ENCODE data around the gene SOD2. TPM values are rescaled to one million over a fixed set of nuclear protein-coding genes. Genes with fewer than 3 reads are reported as not detected.
"Not testable (repeated sequence)": the region's sequence is repeated elsewhere in the genome, so short reads cannot be mapped to it uniquely, and the experiment has no call there.

The SOD2 gene
- total RNA-seq (10 to 100 TPM; 82.9 to 86.6 TPM), polyA plus RNA-seq (85.0 TPM)

DNA sequence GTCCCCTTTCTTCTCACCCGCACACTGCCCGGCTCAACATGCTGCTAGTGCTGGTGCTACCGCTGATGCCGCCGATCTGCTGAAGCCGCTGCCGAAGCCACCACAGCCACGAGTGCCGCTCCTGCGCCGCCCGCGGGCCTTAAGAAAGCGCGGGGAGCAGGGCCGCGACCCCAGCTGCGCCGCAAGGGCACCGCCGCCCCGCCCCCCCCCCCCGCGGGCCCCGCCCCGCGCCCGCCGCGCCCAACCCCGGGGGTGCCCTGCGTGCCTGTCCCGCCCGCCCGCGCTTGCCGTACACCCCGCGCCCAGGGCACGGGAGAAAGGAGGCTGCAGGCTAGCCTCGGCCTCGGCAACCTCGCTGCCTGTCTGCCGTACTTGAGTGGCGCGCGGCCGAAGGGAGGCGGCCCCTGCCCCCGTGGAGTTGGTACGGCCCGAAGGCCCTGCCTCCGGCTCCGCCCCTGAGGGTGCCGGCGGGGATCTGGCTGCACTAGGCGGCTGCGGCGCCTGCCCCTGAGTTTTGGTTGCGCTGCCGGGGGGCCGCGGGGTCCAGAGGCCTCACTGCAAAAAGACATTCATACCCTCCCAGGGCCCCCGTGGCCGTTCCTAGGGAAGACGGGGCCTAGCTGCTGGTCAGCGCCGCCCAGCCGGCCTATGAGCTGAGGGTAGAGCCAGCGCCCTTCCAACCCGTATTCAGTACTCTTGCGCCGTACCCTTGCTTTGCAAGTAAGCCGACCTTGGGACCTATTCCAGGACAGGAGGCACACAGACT, at the start of gene SOD2:
TSS of gene SOD2 (minus strand) at position 114 of the 766 bp plus-strand sequence. CDS start at position 40, 74 bp downstream.
- Mint-ChIP-seq H3K4me1 (peaks cover 34 to 45% (median 42%) of the 10 kb centered on the region in 3 donors), H3K27me3 (no peaks in the 10 kb centered on the region), H3K9me3 (no peaks in the 10 kb centered on the region), H3K4me3 (peak within 1 kb of the TSS; percentile 92 to 97 (median 94)), H3K27ac (peak within 1 kb of the TSS; percentile 74 to 98 (median 96)), H3K36me3 (peaks cover 0 to 27% (median 5%) of the 10 kb centered on the region in 3 donors)
- H3K4me3 ChIP-seq (ENCODE audit: low read length) = peak within 1 kb of the TSS; percentile 73
- peaks cover 4% of the 10 kb centered on the region for H3K36me3 ChIP-seq (ENCODE audit: insufficient read depth, low read length)
- DNase-seq = peak; percentile 70 to 88 (median 82)
- H3K4me1 ChIP-seq (ENCODE audit: insufficient read depth, low read length) = peaks cover 33% of the 10 kb centered on the region
- no peaks in the 10 kb centered on the region for H3K27me3 ChIP-seq (ENCODE audit: insufficient read depth, low read length, poor library complexity, severe bottlenecking)
- H3K9me3 ChIP-seq (ENCODE audit: low read length) = no peaks in the 10 kb centered on the region
- CTCF ChIA-PET = interaction anchor here (2.7 to 3.4 kb wide), 4 partner anchors 28 to 69 kb away, joined by 12 to 25 read pairs (median 14); partner anchors contain the start of genes ACAT2 and WTAP
- POLR2A ChIA-PET = interaction anchor here (1.3 to 5.2 kb wide), 4 partner anchors 27 to 97 kb away, joined by 4 to 60 read pairs (median 18); partner anchors contain the start of genes MRPL18, TCP1 and WTAP
- H3K27ac ChIP-seq (ENCODE audit: low read depth, low read length) = peak within 1 kb of the TSS; percentile 85

DNA sequence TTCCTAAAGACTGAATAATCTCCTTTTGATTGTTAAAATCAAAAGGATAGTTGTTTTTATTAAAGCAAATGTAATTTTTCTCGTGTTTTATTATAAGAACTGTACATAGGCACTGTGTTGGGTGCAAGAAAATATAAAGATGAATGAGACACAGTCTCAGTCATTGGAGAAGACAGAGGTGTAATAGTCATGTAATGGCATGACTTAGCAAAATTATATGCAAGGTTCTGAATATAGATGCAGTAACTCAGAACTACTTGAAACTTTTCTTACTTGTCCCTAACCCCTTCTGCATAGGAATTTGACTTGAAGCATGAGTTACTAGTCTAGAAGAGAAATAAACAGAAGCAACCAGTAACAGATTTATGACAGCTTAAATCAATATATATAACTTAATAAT, 49.1 kb upstream of the SOD2 start:
- H3K27me3 ChIP-seq (ENCODE audit: insufficient read depth, low read length, poor library complexity, severe bottlenecking) = no peaks in the 10 kb centered on the region
- Mint-ChIP-seq H3K27ac (peak overlapping the region in 1 of 8 donors; percentile 14), H3K4me1 (peaks cover 33 to 53% (median 51%) of the 10 kb centered on the region in 3 donors), H3K27me3 (no peaks in the 10 kb centered on the region), H3K9me3 (no peaks in the 10 kb centered on the region), H3K36me3 (peaks cover 11 to 87% (median 26%) of the 10 kb centered on the region in 3 donors), H3K4me3 (no peak overlapping the region)
- POLR2A ChIA-PET = no interaction called here
- peaks cover 55% of the 10 kb centered on the region for H3K36me3 ChIP-seq (ENCODE audit: insufficient read depth, low read length)
- H3K9me3 ChIP-seq (ENCODE audit: low read length) = no peaks in the 10 kb centered on the region
- H3K4me1 ChIP-seq (ENCODE audit: insufficient read depth, low read length) = peaks cover 6% of the 10 kb centered on the region
- no peak overlapping the region for H3K4me3 ChIP-seq (ENCODE audit: low read length)
- no peak for DNase-seq
- CTCF ChIA-PET = no interaction called here
- H3K27ac ChIP-seq (ENCODE audit: low read depth, low read length) = no peak overlapping the region

DNA sequence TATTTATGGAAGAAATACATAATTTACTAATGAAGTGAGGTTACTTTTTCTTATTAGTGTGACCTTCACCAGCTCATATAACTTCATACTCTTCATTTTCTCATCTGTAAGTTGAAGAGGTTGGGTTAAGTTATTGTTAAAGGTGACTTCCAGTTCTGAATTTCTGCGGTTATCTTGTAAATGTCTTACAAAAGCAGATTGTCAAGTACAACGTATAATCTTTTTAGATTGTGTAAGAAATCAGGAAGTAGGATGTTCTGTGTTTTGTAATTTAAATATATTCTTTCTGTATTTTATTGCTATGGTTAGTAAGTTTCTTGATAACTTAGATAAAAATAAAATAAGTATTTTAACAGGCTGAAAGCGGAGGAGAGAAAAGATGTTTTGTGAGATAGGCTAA, 46.3 kb upstream of the SOD2 start:
- POLR2A ChIA-PET = interaction anchor here (1.1 kb wide), 1 partner anchor 41 kb away, joined by 3 read pairs; no protein-coding TSS in a partner anchor
- H3K4me3 ChIP-seq (ENCODE audit: low read length) = no peak overlapping the region
- H3K27me3 ChIP-seq (ENCODE audit: insufficient read depth, low read length, poor library complexity, severe bottlenecking) = no peaks in the 10 kb centered on the region
- Mint-ChIP-seq H3K36me3 (peaks cover 9 to 60% (median 13%) of the 10 kb centered on the region in 3 donors), H3K27me3 (no peaks in the 10 kb centered on the region), H3K9me3 (no peaks in the 10 kb centered on the region), H3K4me3 (no peak overlapping the region), H3K27ac (peak overlapping the region in 2 of 8 donors; percentile 5 to 50), H3K4me1 (peaks cover 42 to 61% (median 55%) of the 10 kb centered on the region in 3 donors)
- DNase-seq = no peak
- no peak overlapping the region for H3K27ac ChIP-seq (ENCODE audit: low read depth, low read length)
- CTCF ChIA-PET = no interaction called here
- no peaks in the 10 kb centered on the region for H3K9me3 ChIP-seq (ENCODE audit: low read length)
- peaks cover 27% of the 10 kb centered on the region for H3K36me3 ChIP-seq (ENCODE audit: insufficient read depth, low read length)
- H3K4me1 ChIP-seq (ENCODE audit: insufficient read depth, low read length) = peaks cover 21% of the 10 kb centered on the region

DNA sequence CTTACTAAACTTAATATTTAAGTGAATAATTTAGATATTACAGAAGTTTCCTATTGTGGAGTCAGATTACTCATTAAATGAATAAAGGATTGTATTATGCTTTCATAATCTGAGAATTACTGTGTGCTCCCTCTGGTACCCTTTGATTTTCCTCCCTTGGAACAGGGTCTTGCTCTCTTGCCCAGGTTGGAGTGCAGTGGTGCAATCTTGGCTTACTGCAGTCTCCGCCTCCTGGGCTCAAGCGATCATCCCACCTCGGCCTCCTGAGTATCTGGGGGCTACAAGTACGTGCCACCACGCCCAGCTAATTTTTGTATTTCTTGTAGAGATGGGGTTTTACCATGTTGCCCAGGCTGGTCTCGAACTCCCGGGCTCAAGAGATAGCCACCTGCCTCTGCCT, 43.9 kb upstream of the SOD2 start:
- H3K9me3 ChIP-seq (ENCODE audit: low read length) = no peaks in the 10 kb centered on the region
- H3K4me1 ChIP-seq (ENCODE audit: insufficient read depth, low read length) = peaks cover 34% of the 10 kb centered on the region
- no peak overlapping the region for H3K27ac ChIP-seq (ENCODE audit: low read depth, low read length)
- peaks cover 4 to 44% (median 6%) of the 10 kb centered on the region in 3 donors for H3K36me3 Mint-ChIP-seq
- H3K27ac Mint-ChIP-seq = peak overlapping the region in 2 of 8 donors; percentile 78 to 84
- no peak overlapping the region for H3K4me3 ChIP-seq (ENCODE audit: low read length)
- ChIA-PET CTCF (interaction anchor here (1.5 kb wide), 1 partner anchor 16 kb away, joined by 4 read pairs; no protein-coding TSS in a partner anchor), POLR2A (interaction anchor here (1.1 kb wide), 1 partner anchor 25 kb away, joined by 3 read pairs; the partner anchor contains the start of gene ACAT2)
- H3K9me3 Mint-ChIP-seq = no peaks in the 10 kb centered on the region
- no peak overlapping the region for H3K4me3 Mint-ChIP-seq
- no peaks in the 10 kb centered on the region for H3K27me3 Mint-ChIP-seq
- H3K4me1 Mint-ChIP-seq = peaks cover 53 to 81% (median 68%) of the 10 kb centered on the region in 3 donors
- H3K27me3 ChIP-seq (ENCODE audit: insufficient read depth, low read length, poor library complexity, severe bottlenecking) = no peaks in the 10 kb centered on the region
- peaks cover 15% of the 10 kb centered on the region for H3K36me3 ChIP-seq (ENCODE audit: insufficient read depth, low read length)
- DNase-seq = no peak

DNA sequence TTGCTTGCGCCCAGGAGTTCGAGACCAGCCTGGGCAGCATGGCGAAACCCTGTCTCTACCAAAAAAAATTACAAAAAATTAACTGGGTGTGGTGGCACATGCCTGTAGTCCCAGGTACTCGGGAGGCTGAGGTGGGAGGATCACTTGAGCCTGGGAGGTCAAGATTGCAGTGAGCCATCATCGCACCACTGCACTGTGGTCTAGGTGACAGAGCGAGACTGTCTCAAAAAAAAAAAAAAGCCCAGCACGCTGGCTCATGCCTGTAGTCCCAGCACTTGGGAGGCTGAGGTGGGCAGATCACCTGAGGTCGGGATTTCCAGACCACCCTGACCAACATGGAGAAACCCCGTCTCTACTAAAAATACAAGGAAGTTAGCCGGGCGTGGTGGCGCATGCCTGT, 40.4 kb upstream of the SOD2 start:
- ChIA-PET POLR2A (interaction anchor here (1.6 kb wide), 1 partner anchor 40 kb away, joined by 4 read pairs; the partner anchor contains the start of gene SOD2), CTCF (interaction anchor here (0.8 to 1.2 kb wide), 3 partner anchors 14 to 28 kb away, joined by 3 read pairs; partner anchors contain the start of gene ACAT2)
- not testable (repeated sequence) for DNase-seq; H3K9me3 Mint-ChIP-seq; H3K27me3 ChIP-seq (ENCODE audit: insufficient read depth, low read length, poor library complexity, severe bottlenecking); H3K36me3 ChIP-seq (ENCODE audit: insufficient read depth, low read length); H3K4me3 ChIP-seq (ENCODE audit: low read length); H3K9me3 ChIP-seq (ENCODE audit: low read length); H3K27me3 Mint-ChIP-seq; H3K27ac ChIP-seq (ENCODE audit: low read depth, low read length)
- peak overlapping the region in 2 of 8 donors; percentile 50 to 69 for H3K27ac Mint-ChIP-seq
- peak overlapping the region in 1 of 7 donors; percentile 74 for H3K4me3 Mint-ChIP-seq
- peaks cover 75 to 92% (median 81%) of the 10 kb centered on the region in 3 donors for H3K4me1 Mint-ChIP-seq
- peaks cover 0 to 27% (median 3%) of the 10 kb centered on the region in 3 donors for H3K36me3 Mint-ChIP-seq
- peaks cover 60% of the 10 kb centered on the region for H3K4me1 ChIP-seq (ENCODE audit: insufficient read depth, low read length)

DNA sequence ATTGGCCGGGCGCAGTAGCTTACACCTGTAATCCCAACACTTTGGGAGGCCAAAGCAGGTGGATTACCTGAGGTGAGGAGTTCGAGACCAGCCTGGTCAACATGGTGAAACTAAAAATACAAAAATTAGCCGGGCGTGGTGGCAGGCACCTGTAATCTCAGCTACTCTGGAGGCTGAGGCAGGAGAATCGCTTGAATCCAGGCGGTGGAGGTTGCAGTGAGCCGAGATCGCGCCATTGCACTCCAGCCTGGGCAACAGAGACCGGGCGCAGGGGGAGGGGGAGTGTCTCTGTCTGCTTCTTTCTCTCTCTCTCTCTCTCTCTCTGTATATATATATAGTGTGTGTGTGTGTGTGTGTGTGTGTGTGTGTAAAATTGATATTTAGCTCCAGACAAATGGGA, 39.5 kb upstream of the SOD2 start:
- not testable (repeated sequence) for H3K9me3 ChIP-seq (ENCODE audit: low read length)

DNA sequence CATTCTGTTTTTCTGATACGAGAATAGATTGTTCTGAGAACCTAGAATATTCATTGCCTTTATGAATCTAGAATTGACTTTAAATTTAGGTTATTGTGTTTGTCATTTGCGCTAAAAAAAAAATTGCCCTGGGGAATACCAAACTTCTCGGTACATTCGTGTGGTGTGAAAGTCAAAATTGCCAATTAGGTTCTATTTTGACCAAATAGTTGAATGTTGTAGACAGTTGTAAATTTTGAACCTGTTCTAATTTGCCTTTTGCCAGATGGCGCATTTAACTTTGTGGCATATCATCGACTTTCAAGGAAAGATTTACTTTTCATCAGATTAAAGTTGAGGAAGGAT, 37.3 kb upstream of the SOD2 start:
- H3K36me3 ChIP-seq (ENCODE audit: insufficient read depth, low read length) = no peaks in the 10 kb centered on the region
- POLR2A ChIA-PET = interaction anchor here (4.8 to 6.5 kb wide), 2 partner anchors 37 to 59 kb away, joined by 60 to 84 read pairs; partner anchors contain the start of genes MRPL18, SOD2 and TCP1
- H3K27ac ChIP-seq (ENCODE audit: low read depth, low read length) = no peak overlapping the region
- Mint-ChIP-seq H3K36me3 (peaks cover 0 to 36% (median 3%) of the 10 kb centered on the region in 3 donors), H3K4me3 (peak overlapping the region; percentile 88 to 97 (median 92)), H3K27ac (peak overlapping the region in 3 of 8 donors; percentile 9 to 97 (median 54)), H3K4me1 (peaks cover 66 to 86% (median 78%) of the 10 kb centered on the region in 3 donors), H3K9me3 (no peaks in the 10 kb centered on the region), H3K27me3 (peaks cover 0 to 6% of the 10 kb centered on the region in 2 donors)
- H3K27me3 ChIP-seq (ENCODE audit: insufficient read depth, low read length, poor library complexity, severe bottlenecking) = no peaks in the 10 kb centered on the region
- CTCF ChIA-PET = interaction anchor here (1.7 kb wide), 1 partner anchor 58 kb away, joined by 5 read pairs; no protein-coding TSS in a partner anchor
- H3K4me1 ChIP-seq (ENCODE audit: insufficient read depth, low read length) = peaks cover 54% of the 10 kb centered on the region
- no peak overlapping the region for H3K4me3 ChIP-seq (ENCODE audit: low read length)
- no peak for DNase-seq
- H3K9me3 ChIP-seq (ENCODE audit: low read length) = no peaks in the 10 kb centered on the region

More for the DNA sequence above, 39.5 kb upstream of the SOD2 start:
- CTCF ChIA-PET = interaction anchor here (0.8 to 1.9 kb wide), 9 partner anchors 8 to 55 kb away, joined by 3 to 10 read pairs (median 3); partner anchors contain the start of gene ACAT2
- not testable (repeated sequence) for H3K27me3 Mint-ChIP-seq; H3K9me3 Mint-ChIP-seq; DNase-seq; H3K36me3 ChIP-seq (ENCODE audit: insufficient read depth, low read length); H3K4me3 ChIP-seq (ENCODE audit: low read length); H3K27me3 ChIP-seq (ENCODE audit: insufficient read depth, low read length, poor library complexity, severe bottlenecking); H3K27ac ChIP-seq (ENCODE audit: low read depth, low read length)
- H3K4me3 Mint-ChIP-seq = peak overlapping the region in 6 of 7 donors; percentile 28 to 62 (median 46)
- H3K4me1 ChIP-seq (ENCODE audit: insufficient read depth, low read length) = peaks cover 57% of the 10 kb centered on the region
- peak overlapping the region in 5 of 8 donors; percentile 45 to 89 (median 50) for H3K27ac Mint-ChIP-seq
- POLR2A ChIA-PET = interaction anchor here (0.6 to 1.6 kb wide), 5 partner anchors 15 to 58 kb away, joined by 3 to 4 read pairs (median 3); partner anchors contain the start of genes MRPL18 and SOD2
- H3K36me3 Mint-ChIP-seq = peaks cover 0 to 26% (median 3%) of the 10 kb centered on the region in 3 donors
- peaks cover 68 to 85% (median 77%) of the 10 kb centered on the region in 3 donors for H3K4me1 Mint-ChIP-seq
